ENCODE data around the gene SELPLG. TPM values are rescaled to one million over a fixed set of nuclear protein-coding genes. Genes with fewer than 3 reads are reported as not detected.

The SELPLG gene
- total RNA-seq, 2 experiments from 2014 or later: 22.1 to 23.8 TPM

DNA sequence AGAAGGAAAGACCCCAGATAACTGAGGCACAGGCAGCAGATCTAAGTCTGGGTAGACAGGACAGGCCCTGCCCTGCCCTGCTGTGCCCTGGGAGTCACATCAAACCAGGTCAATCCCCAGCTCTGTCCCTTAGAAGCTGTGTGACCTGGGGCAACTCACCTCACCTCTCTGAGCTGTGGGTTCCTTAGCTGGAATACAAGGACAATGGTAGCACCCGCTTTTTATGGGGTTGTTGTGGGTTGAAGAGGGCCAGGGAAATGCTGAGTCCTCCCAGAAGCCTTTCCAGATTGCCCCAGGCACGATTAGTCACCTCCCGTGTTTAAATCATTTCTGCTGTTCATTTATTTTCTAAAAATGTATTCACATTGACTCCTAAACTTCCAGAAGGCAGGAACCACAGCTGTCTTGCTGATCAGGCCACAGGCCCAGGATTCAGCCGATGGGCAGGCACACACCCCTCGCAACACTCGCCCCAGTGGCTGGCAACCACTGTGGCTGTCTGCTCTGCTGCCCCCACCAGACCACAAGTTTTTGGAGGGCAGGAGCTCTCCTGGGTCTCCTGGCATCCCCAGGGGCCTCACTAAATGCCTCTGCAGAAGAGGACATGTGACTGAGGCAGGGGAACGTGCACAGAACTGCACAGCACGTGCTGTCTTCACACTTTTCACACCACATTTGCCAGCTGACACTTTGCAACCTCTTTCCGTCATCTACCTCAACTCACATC lies 3.0 kb downstream of the SELPLG start:
- Mint-ChIP-seq H3K27ac (peak overlapping the region; percentile 100), H3K4me3 (peak overlapping the region; percentile 91), H3K27me3 (no peaks in the 10 kb centered on the region), H3K9me3 (peaks cover 3% of the 10 kb centered on the region), H3K36me3 (ENCODE audit: low read depth) (peaks cover 33% of the 10 kb centered on the region), H3K4me1 (ENCODE audit: low read depth) (peaks cover 61% of the 10 kb centered on the region)
- peak; percentile 56 for DNase-seq
- ATAC-seq: no peak
- ChIA-PET CTCF (interaction anchor here (0.9 to 12.8 kb wide), 4 partner anchors 13 to 70 kb away, joined by 3 to 245 read pairs (median 42); no protein-coding TSS in a partner anchor), POLR2A (interaction anchor here (0.6 to 13.8 kb wide), 5 partner anchors 10 to 524 kb away, joined by 3 to 225 read pairs (median 4); partner anchors contain the start of genes ISCU and SART3)
- TF ChIP-seq, protein P1, sequence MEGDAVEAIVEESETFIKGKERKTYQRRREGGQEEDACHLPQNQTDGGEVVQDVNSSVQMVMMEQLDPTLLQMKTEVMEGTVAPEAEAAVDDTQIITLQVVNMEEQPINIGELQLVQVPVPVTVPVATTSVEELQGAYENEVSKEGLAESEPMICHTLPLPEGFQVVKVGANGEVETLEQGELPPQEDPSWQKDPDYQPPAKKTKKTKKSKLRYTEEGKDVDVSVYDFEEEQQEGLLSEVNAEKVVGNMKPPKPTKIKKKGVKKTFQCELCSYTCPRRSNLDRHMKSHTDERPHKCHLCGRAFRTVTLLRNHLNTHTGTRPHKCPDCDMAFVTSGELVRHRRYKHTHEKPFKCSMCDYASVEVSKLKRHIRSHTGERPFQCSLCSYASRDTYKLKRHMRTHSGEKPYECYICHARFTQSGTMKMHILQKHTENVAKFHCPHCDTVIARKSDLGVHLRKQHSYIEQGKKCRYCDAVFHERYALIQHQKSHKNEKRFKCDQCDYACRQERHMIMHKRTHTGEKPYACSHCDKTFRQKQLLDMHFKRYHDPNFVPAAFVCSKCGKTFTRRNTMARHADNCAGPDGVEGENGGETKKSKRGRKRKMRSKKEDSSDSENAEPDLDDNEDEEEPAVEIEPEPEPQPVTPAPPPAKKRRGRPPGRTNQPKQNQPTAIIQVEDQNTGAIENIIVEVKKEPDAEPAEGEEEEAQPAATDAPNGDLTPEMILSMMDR (IDR thresholded peaks at IDR 0.05): no peak
- intact Hi-C loops (cut with micrococcal nuclease): loop anchor here (10.0 kb wide), 1 partner anchor 464 kb away; the partner anchor contains the start of genes ALKBH2 and UNG

DNA sequence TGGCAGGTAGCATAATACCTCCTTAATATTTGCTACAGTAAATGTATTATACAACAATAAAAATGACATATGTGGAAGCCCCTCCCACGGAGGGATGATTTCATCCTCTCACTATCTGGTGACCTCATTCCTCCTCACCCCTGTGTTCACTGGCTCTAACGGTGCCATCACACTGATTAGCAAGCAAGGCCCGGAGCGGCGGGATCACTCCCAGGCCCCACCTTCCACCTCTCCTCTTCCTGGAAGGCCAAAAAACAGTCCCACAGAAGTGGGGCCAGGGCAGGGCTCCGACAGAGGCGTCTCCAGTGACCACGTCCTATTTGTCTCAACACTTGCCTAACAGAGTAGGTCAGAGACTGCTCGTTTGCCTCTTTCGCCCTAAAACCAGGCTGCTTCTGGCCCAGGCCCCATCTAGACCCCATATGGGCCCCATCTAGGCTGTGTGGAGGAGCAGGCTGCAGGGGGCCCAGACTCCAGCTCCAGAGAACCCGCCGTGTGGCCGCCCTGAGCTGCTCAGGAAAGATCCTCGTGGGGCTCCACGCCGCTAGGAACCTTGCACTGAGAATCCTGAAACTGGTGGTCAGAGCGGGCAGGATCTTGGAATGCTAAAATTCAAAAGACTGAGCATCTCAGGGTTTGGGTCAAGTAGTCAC lies 3.7 kb downstream of the SELPLG start:
- Mint-ChIP-seq H3K27me3 (no peaks in the 10 kb centered on the region), H3K9me3 (peaks cover 3% of the 10 kb centered on the region), H3K27ac (peak overlapping the region; percentile 100), H3K36me3 (ENCODE audit: low read depth) (peaks cover 40% of the 10 kb centered on the region), H3K4me1 (ENCODE audit: low read depth) (peaks cover 61% of the 10 kb centered on the region), H3K4me3 (peak overlapping the region; percentile 91)
- POLR2A ChIA-PET: interaction anchor here (1.0 to 13.8 kb wide), 4 partner anchors 9 to 100 kb away, joined by 3 to 225 read pairs (median 68); partner anchors contain the start of genes ISCU and SART3
- ATAC-seq: peak; percentile 54
- CTCF ChIA-PET: interaction anchor here (1.5 to 12.8 kb wide), 3 partner anchors 13 to 62 kb away, joined by 3 to 245 read pairs (median 82); no protein-coding TSS in a partner anchor
- TF ChIP-seq, protein P1 (IDR thresholded peaks at IDR 0.05): no peak
- intact Hi-C loops (cut with micrococcal nuclease): loop anchor here (2.0 to 10.0 kb wide), 2 partner anchors 67 to 465 kb away; partner anchors contain the start of genes ALKBH2, ISCU and UNG
- DNase-seq: peak; percentile 88

DNA sequence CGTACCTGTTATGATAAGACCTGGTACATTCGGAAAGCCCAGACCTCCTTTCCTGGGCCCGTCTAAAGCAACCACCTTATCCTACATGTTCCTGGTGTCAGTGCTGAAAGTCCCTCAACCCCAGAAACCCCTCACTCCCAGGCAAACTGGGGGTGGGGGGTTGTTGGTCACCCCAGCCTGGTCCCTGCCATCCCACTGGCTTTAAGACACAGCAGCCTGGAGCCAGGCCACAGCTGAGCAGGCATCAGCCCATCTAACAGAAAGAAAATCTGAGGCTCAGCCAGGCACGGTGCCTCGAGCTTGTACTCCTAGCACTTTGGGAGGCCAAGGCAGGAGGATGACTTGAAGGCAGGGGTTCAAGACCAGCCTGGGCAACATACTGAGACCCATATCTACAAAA lies 4.5 kb downstream of the SELPLG start:
- DNase-seq (peak; percentile 55), ATAC-seq (no peak)
- POLR2A ChIA-PET: interaction anchor here (0.6 to 13.8 kb wide), 6 partner anchors 9 to 101 kb away, joined by 3 to 225 read pairs (median 4); partner anchors contain the start of genes ISCU and SART3
- Mint-ChIP-seq H3K4me1 (ENCODE audit: low read depth) (peaks cover 55% of the 10 kb centered on the region), H3K27me3 (no peaks in the 10 kb centered on the region), H3K4me3 (peak overlapping the region; percentile 91), H3K36me3 (ENCODE audit: low read depth) (peaks cover 45% of the 10 kb centered on the region), H3K27ac (peak overlapping the region; percentile 100), H3K9me3 (peaks cover 3% of the 10 kb centered on the region)
- CTCF ChIA-PET: interaction anchor here (1.3 to 12.8 kb wide), 3 partner anchors 12 to 63 kb away, joined by 4 to 245 read pairs (median 6); no protein-coding TSS in a partner anchor
- TF ChIP-seq, protein P1 (IDR thresholded peaks at IDR 0.05): no peak
- intact Hi-C loops (cut with micrococcal nuclease): loop anchor here (2.0 kb wide), 1 partner anchor 66 kb away; the partner anchor contains the start of gene ISCU

DNA sequence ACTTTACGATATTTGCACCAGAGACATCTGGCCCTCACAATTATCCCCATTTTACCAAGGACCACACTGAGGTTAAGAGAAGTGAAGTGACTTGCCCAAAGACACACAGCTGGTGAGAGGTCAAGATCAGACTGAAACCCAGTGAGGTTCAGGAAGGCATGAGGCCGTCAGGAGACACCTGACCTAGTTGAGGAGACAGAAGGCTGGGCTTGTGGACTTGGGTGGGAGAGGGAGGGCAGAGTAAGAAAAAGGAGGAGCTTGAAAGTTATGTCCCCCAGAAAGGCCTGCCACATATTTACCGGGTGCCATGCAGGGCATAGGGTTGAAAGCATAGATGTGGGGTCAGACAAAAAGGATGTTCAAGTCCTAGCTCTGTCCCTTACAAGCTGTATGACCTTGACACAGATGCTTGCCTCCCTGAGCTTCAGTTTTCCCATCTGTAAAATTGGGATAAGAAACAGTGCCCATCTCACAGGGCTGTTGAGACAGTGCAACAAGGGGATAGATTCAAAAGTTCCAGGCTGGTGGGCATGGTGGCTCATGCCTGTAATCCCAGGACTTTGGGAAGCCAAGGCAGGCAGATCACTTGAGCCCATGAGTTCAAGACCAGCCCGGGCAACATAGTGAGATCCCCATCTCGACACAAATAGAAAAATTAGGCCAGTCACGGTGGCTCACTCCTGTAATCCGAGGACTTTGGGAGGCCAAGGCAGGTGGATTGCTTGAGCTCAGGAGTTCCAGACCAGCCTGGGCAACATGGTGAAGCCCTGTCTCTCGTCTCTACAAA lies 6.4 kb downstream of the SELPLG start:
- Mint-ChIP-seq H3K27ac (peak overlapping the region; percentile 100), H3K4me3 (peak overlapping the region; percentile 10), H3K36me3 (ENCODE audit: low read depth) (peaks cover 64% of the 10 kb centered on the region), H3K27me3 (no peaks in the 10 kb centered on the region), H3K4me1 (ENCODE audit: low read depth) (peaks cover 54% of the 10 kb centered on the region), H3K9me3 (peaks cover 6% of the 10 kb centered on the region)
- no peak for ATAC-seq
- no peak for DNase-seq
- ChIA-PET POLR2A (interaction anchor here (0.7 to 13.8 kb wide), 10 partner anchors 7 to 508 kb away, joined by 3 to 225 read pairs (median 4); partner anchors contain the start of genes ISCU and SART3), CTCF (interaction anchor here (0.6 to 12.8 kb wide), 13 partner anchors 10 to 177 kb away, joined by 3 to 245 read pairs (median 5); partner anchors contain the start of genes ISCU and SART3)
- TF ChIP-seq, protein P1 (IDR thresholded peaks at IDR 0.05): no peak
- intact Hi-C loops (cut with micrococcal nuclease): no loop called here

All from activated CD8-positive, alpha-beta T cell treated with anti-CD3 and anti-CD28 coated beads for 36 hours (primary cell).